ENCODE measurements around the gene ACACA.
"Not testable (repeated sequence)": the region's sequence is repeated elsewhere in the genome, so short reads cannot be mapped to it uniquely, and the experiment has no call there.

ACACA gene

DNA sequence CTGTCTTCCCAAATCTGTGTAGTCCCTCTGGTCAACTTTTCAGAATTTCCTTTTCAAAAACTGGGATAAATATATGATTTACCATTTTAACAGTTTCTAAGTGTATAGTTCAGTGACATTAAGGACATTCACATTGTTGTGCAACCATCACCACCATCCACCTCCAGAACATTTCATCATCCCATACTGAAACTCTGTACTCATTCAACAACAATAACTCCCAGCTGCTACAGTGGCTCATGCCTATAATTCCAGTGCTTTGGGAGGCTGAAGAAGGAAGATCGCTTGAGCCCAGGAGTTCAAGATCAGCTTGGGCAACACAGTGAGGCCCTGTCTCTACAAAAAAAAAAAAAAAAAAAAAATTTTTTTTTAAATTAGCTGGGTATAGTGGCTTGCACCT lies 326.9 kb downstream of the ACACA start:
- Histone ChIP-seq H3K27me3 (replicated peaks; ENCODE audit: control insufficient read depth, insufficient read depth, low read length) (no peaks in the 10 kb centered on the region), H3K36me3 (ENCODE audit: control insufficient read depth, insufficient read depth, low read length) (no peaks in the 10 kb centered on the region), H3K4me3 (replicated peaks; ENCODE audit: low read depth, low read length) (no peak overlapping the region)
- TF ChIP-seq, protein P1, sequence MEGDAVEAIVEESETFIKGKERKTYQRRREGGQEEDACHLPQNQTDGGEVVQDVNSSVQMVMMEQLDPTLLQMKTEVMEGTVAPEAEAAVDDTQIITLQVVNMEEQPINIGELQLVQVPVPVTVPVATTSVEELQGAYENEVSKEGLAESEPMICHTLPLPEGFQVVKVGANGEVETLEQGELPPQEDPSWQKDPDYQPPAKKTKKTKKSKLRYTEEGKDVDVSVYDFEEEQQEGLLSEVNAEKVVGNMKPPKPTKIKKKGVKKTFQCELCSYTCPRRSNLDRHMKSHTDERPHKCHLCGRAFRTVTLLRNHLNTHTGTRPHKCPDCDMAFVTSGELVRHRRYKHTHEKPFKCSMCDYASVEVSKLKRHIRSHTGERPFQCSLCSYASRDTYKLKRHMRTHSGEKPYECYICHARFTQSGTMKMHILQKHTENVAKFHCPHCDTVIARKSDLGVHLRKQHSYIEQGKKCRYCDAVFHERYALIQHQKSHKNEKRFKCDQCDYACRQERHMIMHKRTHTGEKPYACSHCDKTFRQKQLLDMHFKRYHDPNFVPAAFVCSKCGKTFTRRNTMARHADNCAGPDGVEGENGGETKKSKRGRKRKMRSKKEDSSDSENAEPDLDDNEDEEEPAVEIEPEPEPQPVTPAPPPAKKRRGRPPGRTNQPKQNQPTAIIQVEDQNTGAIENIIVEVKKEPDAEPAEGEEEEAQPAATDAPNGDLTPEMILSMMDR (IDR thresholded peaks at IDR 0.05; ENCODE audit: insufficient read depth, low read length, poor library complexity, severe bottlenecking): no peak
- no peak for DNase-seq (ENCODE audit: extremely low read depth, insufficient read length)

DNA sequence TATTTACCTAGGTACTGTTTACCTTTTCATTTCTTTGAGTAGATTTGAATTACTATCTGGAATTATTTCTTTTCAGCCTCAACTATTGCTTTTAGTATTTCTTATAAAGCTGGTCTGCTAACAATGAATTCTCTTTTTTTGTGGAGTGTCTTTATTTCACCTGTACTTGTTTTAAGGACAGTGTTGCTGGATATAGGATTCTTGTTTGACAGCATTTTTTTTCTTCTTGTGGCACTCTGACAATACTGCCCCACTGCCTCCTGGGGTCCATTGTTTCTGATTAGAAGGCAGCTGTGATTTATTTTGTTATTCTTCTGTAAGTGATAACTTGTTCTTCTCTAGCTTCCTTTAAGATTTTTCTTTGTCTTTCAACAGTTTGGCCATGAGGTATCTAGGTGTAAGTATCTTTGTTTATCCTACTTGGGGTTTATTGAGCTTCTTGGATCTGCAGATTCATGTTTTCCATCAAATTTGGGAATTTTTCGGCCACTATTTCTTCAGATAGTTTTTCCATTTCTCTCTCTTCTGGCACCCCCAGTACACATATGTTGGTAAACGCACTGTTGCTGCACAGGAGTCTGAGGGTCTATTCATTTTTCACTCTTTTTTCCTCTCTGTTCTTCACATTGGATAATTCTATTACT lies 327.4 kb downstream of the ACACA start:
- no peak for DNase-seq (ENCODE audit: extremely low read depth, insufficient read length)
- no peaks in the 10 kb centered on the region for H3K27me3 ChIP-seq (replicated peaks; ENCODE audit: control insufficient read depth, insufficient read depth, low read length)
- no peak overlapping the region for H3K4me3 ChIP-seq (replicated peaks; ENCODE audit: low read depth, low read length)
- TF ChIP-seq, protein P1 (IDR thresholded peaks at IDR 0.05; ENCODE audit: insufficient read depth, low read length, poor library complexity, severe bottlenecking): no peak
- no peaks in the 10 kb centered on the region for H3K36me3 ChIP-seq (ENCODE audit: control insufficient read depth, insufficient read depth, low read length)

GRCh38 chr17:37073464-37073863 lies 333.2 kb downstream of the ACACA start:
- not testable (repeated sequence) for H3K36me3 ChIP-seq (ENCODE audit: control insufficient read depth, insufficient read depth, low read length); H3K4me3 ChIP-seq (replicated peaks; ENCODE audit: low read depth, low read length); DNase-seq (ENCODE audit: extremely low read depth, insufficient read length); H3K27me3 ChIP-seq (replicated peaks; ENCODE audit: control insufficient read depth, insufficient read depth, low read length)

DNA sequence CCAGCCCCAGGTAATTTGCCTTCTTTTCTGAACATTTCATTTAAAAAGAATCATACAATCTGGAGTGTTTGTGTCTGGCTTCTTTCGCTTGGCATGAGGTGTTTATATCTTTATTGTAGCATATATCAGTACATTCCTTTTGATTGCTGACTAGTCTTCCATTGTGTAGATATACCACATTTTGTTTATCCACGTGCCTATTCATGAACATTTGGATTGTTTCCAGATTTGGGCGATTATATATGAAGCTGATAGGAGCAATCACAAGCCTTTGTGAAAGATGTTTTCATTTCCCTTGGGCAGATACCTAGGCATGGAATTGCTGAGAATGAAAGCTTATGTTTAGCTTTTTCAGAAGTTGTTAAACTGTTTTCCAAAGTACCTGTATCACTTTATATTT lies 337.5 kb downstream of the ACACA start:
- DNase-seq (ENCODE audit: extremely low read depth, insufficient read length): no peak
- TF ChIP-seq, protein P1 (IDR thresholded peaks at IDR 0.05; ENCODE audit: insufficient read depth, low read length, poor library complexity, severe bottlenecking): no peak
- Histone ChIP-seq H3K4me3 (replicated peaks; ENCODE audit: low read depth, low read length) (no peak overlapping the region), H3K27me3 (replicated peaks; ENCODE audit: control insufficient read depth, insufficient read depth, low read length) (no peaks in the 10 kb centered on the region), H3K36me3 (ENCODE audit: control insufficient read depth, insufficient read depth, low read length) (no peaks in the 10 kb centered on the region)

DNA sequence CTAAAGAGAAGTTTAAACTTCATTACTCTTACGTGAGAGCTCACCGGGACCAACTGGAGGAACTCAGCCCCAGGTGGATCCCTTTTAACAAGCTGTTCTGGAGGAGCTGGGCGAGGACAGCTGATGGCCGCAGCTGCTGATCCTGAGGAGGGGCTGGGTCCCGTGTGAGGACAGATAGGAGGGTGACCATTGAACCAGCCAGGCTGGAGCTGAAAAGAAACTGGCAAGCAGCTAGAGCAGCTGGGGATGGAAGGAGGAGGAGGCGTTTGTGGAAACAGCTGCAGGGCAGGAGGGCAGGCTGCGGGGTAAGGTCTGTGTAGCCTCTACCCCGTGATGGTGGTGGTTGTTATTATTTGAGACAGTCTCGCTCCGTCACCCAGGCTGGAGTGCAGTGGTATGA lies 338.4 kb downstream of the ACACA start:
- TF ChIP-seq, protein P1 (IDR thresholded peaks at IDR 0.05; ENCODE audit: insufficient read depth, low read length, poor library complexity, severe bottlenecking): no peak
- no peak for DNase-seq (ENCODE audit: extremely low read depth, insufficient read length)
- Histone ChIP-seq H3K36me3 (ENCODE audit: control insufficient read depth, insufficient read depth, low read length) (no peaks in the 10 kb centered on the region), H3K27me3 (replicated peaks; ENCODE audit: control insufficient read depth, insufficient read depth, low read length) (no peaks in the 10 kb centered on the region), H3K4me3 (replicated peaks; ENCODE audit: low read depth, low read length) (no peak overlapping the region)

- Histone ChIP-seq H3K4me3 (replicated peaks; ENCODE audit: low read depth, low read length) (no peak overlapping the region), H3K36me3 (ENCODE audit: control insufficient read depth, insufficient read depth, low read length) (no peaks in the 10 kb centered on the region), H3K27me3 (replicated peaks; ENCODE audit: control insufficient read depth, insufficient read depth, low read length) (no peaks in the 10 kb centered on the region)
- TF ChIP-seq, protein P1 (IDR thresholded peaks at IDR 0.05; ENCODE audit: insufficient read depth, low read length, poor library complexity, severe bottlenecking): no peak
- no peak for DNase-seq (ENCODE audit: extremely low read depth, insufficient read length)
These were observed 339.0 kb downstream of the ACACA start for GRCh38 chr17:37067555-37068111.

Data from GM06990 (cell line).